T-helper 1 cell treated with Interleukin-12 subunit alpha and Interleukin-12 subunit beta and Interleukin-4 antibody, amounts not matched to agents 30 μg/mL and 1 μg/mL, for 36 hours (primary cell): ENCODE results near the gene CSRP3.

Source experiments
- H3K27ac Mint-ChIP-seq: one replicate; pipeline ENCODE4 v1.8.0; 2021; ENCODE audit warnings: mild to moderate bottlenecking, mixed read lengths
- H3K27me3 Mint-ChIP-seq: one replicate; pipeline ENCODE4 v1.8.0; 2021; ENCODE audit warnings: low read depth, mixed read lengths
- H3K36me3 Mint-ChIP-seq: one replicate; pipeline ENCODE4 v1.8.0; 2021; ENCODE audit warnings: low read depth, mixed read lengths
- H3K4me1 Mint-ChIP-seq: one replicate; pipeline ENCODE4 v1.8.0; 2021; ENCODE audit warnings: low read depth, mixed read lengths
- H3K4me3 Mint-ChIP-seq: one replicate; pipeline ENCODE4 v1.8.0; 2021; ENCODE audit warnings: mild to moderate bottlenecking, moderate library complexity, mixed read lengths
- H3K9me3 Mint-ChIP-seq: one replicate; pipeline ENCODE4 v1.8.0; 2021; ENCODE audit warnings: mixed read lengths

The CSRP3 gene

GRCh38 chr11:19201737-19202605 is at the start of gene CSRP3:
Gene CSRP3, minus strand, starts transcription at chr11:19201983. Its CDS starts 9,535 bp downstream, at chr11:19192448.
- H3K27me3 Mint-ChIP-seq = peaks cover 3% of the 10 kb centered on the region
- H3K9me3 Mint-ChIP-seq = no peaks in the 10 kb centered on the region
- H3K4me3 Mint-ChIP-seq = no peak within 1 kb of the TSS
- no peak within 1 kb of the TSS for H3K27ac Mint-ChIP-seq
- H3K4me1 Mint-ChIP-seq = no peaks in the 10 kb centered on the region
- H3K36me3 Mint-ChIP-seq = no peaks in the 10 kb centered on the region

GRCh38 chr11:19251577-19251976 is 49.8 kb upstream of the CSRP3 start:
- H3K36me3 Mint-ChIP-seq = peaks cover 5% of the 10 kb centered on the region
- H3K27ac Mint-ChIP-seq = no peak overlapping the region
- H3K4me3 Mint-ChIP-seq = no peak overlapping the region
- peaks cover 51% of the 10 kb centered on the region for H3K27me3 Mint-ChIP-seq
- H3K4me1 Mint-ChIP-seq = no peaks in the 10 kb centered on the region
- H3K9me3 Mint-ChIP-seq = peaks cover 25% of the 10 kb centered on the region

- H3K27me3 Mint-ChIP-seq = peaks cover 64% of the 10 kb centered on the region
- H3K4me1 Mint-ChIP-seq = peaks cover 17% of the 10 kb centered on the region
Measured at GRCh38 chr11:19246816-19247215, 45.0 kb upstream of the CSRP3 start.

GRCh38 chr11:19245351-19245750 is 43.6 kb upstream of the CSRP3 start:
- Mint-ChIP-seq H3K9me3 (peaks cover 25% of the 10 kb centered on the region), H3K4me1 (peaks cover 17% of the 10 kb centered on the region), H3K27ac (no peak overlapping the region), H3K4me3 (no peak overlapping the region), H3K27me3 (peaks cover 58% of the 10 kb centered on the region), H3K36me3 (peaks cover 7% of the 10 kb centered on the region)

More at GRCh38 chr11:19246816-19247215, 45.0 kb upstream of the CSRP3 start:
- H3K36me3 Mint-ChIP-seq = peaks cover 7% of the 10 kb centered on the region
- peaks cover 25% of the 10 kb centered on the region for H3K9me3 Mint-ChIP-seq
- H3K27ac Mint-ChIP-seq = no peak overlapping the region
- H3K4me3 Mint-ChIP-seq = no peak overlapping the region

- peaks cover 7% of the 10 kb centered on the region for H3K36me3 Mint-ChIP-seq
- H3K27me3 Mint-ChIP-seq = peaks cover 51% of the 10 kb centered on the region
- H3K27ac Mint-ChIP-seq = no peak overlapping the region
- peaks cover 19% of the 10 kb centered on the region for H3K9me3 Mint-ChIP-seq
- H3K4me3 Mint-ChIP-seq = no peak overlapping the region
- peaks cover 17% of the 10 kb centered on the region for H3K4me1 Mint-ChIP-seq
Measured at GRCh38 chr11:19244621-19245020, 42.8 kb upstream of the CSRP3 start.

GRCh38 chr11:19244084-19244483 is 42.3 kb upstream of the CSRP3 start:
- H3K9me3 Mint-ChIP-seq = peaks cover 14% of the 10 kb centered on the region
- H3K27me3 Mint-ChIP-seq = peaks cover 45% of the 10 kb centered on the region
- no peak overlapping the region for H3K4me3 Mint-ChIP-seq
- no peak overlapping the region for H3K27ac Mint-ChIP-seq
- H3K36me3 Mint-ChIP-seq = peaks cover 9% of the 10 kb centered on the region
- H3K4me1 Mint-ChIP-seq = peaks cover 22% of the 10 kb centered on the region

GRCh38 chr11:19243613-19244012 is 41.8 kb upstream of the CSRP3 start:
- Mint-ChIP-seq H3K27me3 (peaks cover 41% of the 10 kb centered on the region), H3K36me3 (peaks cover 12% of the 10 kb centered on the region), H3K9me3 (peaks cover 9% of the 10 kb centered on the region), H3K27ac (no peak overlapping the region), H3K4me1 (peaks cover 27% of the 10 kb centered on the region), H3K4me3 (no peak overlapping the region)

GRCh38 chr11:19243143-19243542 is 41.4 kb upstream of the CSRP3 start:
- Mint-ChIP-seq H3K4me3 (peak overlapping the region; percentile 21), H3K9me3 (peaks cover 4% of the 10 kb centered on the region), H3K36me3 (peaks cover 12% of the 10 kb centered on the region), H3K4me1 (peaks cover 30% of the 10 kb centered on the region), H3K27me3 (peaks cover 36% of the 10 kb centered on the region), H3K27ac (no peak overlapping the region)

- H3K4me1 Mint-ChIP-seq = peaks cover 30% of the 10 kb centered on the region
- H3K36me3 Mint-ChIP-seq = peaks cover 13% of the 10 kb centered on the region
- H3K4me3 Mint-ChIP-seq = peak overlapping the region; percentile 94
- peaks cover 31% of the 10 kb centered on the region for H3K27me3 Mint-ChIP-seq
- H3K9me3 Mint-ChIP-seq = no peaks in the 10 kb centered on the region
- peak overlapping the region; percentile 83 for H3K27ac Mint-ChIP-seq
Measured at GRCh38 chr11:19242179-19242932, 40.6 kb upstream of the CSRP3 start.

- peak overlapping the region; percentile 83 for H3K27ac Mint-ChIP-seq
- H3K4me3 Mint-ChIP-seq = peak overlapping the region; percentile 94
Measured at GRCh38 chr11:19241260-19242178, 39.7 kb upstream of the CSRP3 start.

GRCh38 chr11:19240420-19241259 is 38.9 kb upstream of the CSRP3 start, which contains the start of gene E2F8:
Gene E2F8, minus strand, starts transcription at chr11:19240945. Its CDS starts 824 bp downstream, at chr11:19240121.
- Mint-ChIP-seq H3K4me1 (peaks cover 33% of the 10 kb centered on the region), H3K36me3 (peaks cover 20% of the 10 kb centered on the region), H3K9me3 (no peaks in the 10 kb centered on the region), H3K27ac (peak within 1 kb of the TSS; percentile 81), H3K4me3 (peak within 1 kb of the TSS; percentile 94), H3K27me3 (peaks cover 16% of the 10 kb centered on the region)

More at GRCh38 chr11:19241260-19242178, 39.7 kb upstream of the CSRP3 start:
- H3K36me3 Mint-ChIP-seq = peaks cover 15% of the 10 kb centered on the region
- H3K4me1 Mint-ChIP-seq = peaks cover 30% of the 10 kb centered on the region
- H3K27me3 Mint-ChIP-seq = peaks cover 23% of the 10 kb centered on the region
- H3K9me3 Mint-ChIP-seq = no peaks in the 10 kb centered on the region

GRCh38 chr11:19239039-19239438 is 37.3 kb upstream of the CSRP3 start:
- peaks cover 33% of the 10 kb centered on the region for H3K4me1 Mint-ChIP-seq
- peaks cover 10% of the 10 kb centered on the region for H3K27me3 Mint-ChIP-seq
- peak overlapping the region; percentile 78 for H3K4me3 Mint-ChIP-seq
- no peaks in the 10 kb centered on the region for H3K9me3 Mint-ChIP-seq
- peaks cover 30% of the 10 kb centered on the region for H3K36me3 Mint-ChIP-seq
- peak overlapping the region; percentile 56 for H3K27ac Mint-ChIP-seq

- Mint-ChIP-seq H3K4me3 (no peak overlapping the region), H3K27ac (no peak overlapping the region), H3K36me3 (peaks cover 34% of the 10 kb centered on the region), H3K4me1 (peaks cover 24% of the 10 kb centered on the region), H3K27me3 (peaks cover 6% of the 10 kb centered on the region), H3K9me3 (no peaks in the 10 kb centered on the region)
Measured at GRCh38 chr11:19237813-19238212, 36.0 kb upstream of the CSRP3 start.
